Nasal cavity respiratory epithelium epithelial cell of viscerocranial mucosa (primary cell): ENCODE results near the gene CRNN. TPM values are rescaled to one million over a fixed set of nuclear protein-coding genes. Genes with fewer than 3 reads are reported as not detected.

Experiments
- total RNA-seq: library from RNA; depleted of rRNA; stranded (reverse); fragments of >200 nt; gene quantifications from 2 replicates; pipeline ENCODE4 v1.2.3, GENCODE V29; 2014

CRNN gene
- 3.8 and 24.6 TPM in 2 replicates for total RNA-seq

GRCh38 chr1:152413909-152414308 lies at the start of gene CRNN:
CRNN (minus strand) TSS chr1:152414263; CDS start chr1:152412233, 2,030 bp downstream.

GRCh38 chr1:152359906-152360305 lies 54.2 kb downstream of the CRNN start, which contains the start of gene FLG2:
FLG2 (minus strand) TSS chr1:152360006; CDS start chr1:152358884, 1,122 bp downstream.

Other genes starting within 250 kb of the CRNN start
- gene HRNR, start 190.1 kb downstream of the CRNN start, total RNA-seq = under 0.01 and 0.34 TPM in 2 replicates
- 0.28 and 1.0 TPM in 2 replicates for gene FLG, start 89.0 kb downstream of the CRNN start, total RNA-seq
- under 0.01 TPM in 1 of 2 replicates, not detected in the other for gene FLG2, start 54.3 kb downstream of the CRNN start, total RNA-seq
- not detected in 2 replicates for gene LCE5A, start 96.5 kb upstream of the CRNN start, total RNA-seq
- 0.21 and 49.9 TPM in 2 replicates for gene CRCT1, start 100.2 kb upstream of the CRNN start, total RNA-seq
- 8.5 TPM in 1 of 2 replicates, not detected in the other for gene LCE3E, start 152.5 kb upstream of the CRNN start, total RNA-seq
- 35.9 TPM in 1 of 2 replicates, not detected in the other for gene LCE3D, start 166.3 kb upstream of the CRNN start, total RNA-seq
- gene LCE3C, start 186.0 kb upstream of the CRNN start, total RNA-seq = not detected in 2 replicates
- not detected in 2 replicates for gene LCE3B, start 199.5 kb upstream of the CRNN start, total RNA-seq
- not detected in 2 replicates for gene LCE3A, start 208.8 kb upstream of the CRNN start, total RNA-seq
- gene LCE2D, start 249.1 kb upstream of the CRNN start, total RNA-seq = not detected in 2 replicates